H9 (cell line): ENCODE results near the gene MCAM. TPM values are rescaled to one million over a fixed set of nuclear protein-coding genes. Genes with fewer than 3 reads are reported as not detected.

Source experiments
- DNase-seq: peaks from one replicate; pipeline ENCODE4 v3.0.0-alpha.2; 2017
- H2AFZ ChIP-seq: one replicate; pipeline ENCODE4 v1.6.1; 2013; ENCODE audit warnings: mild to moderate bottlenecking, low read length, control low read depth, moderate library complexity
- H2AK5ac ChIP-seq: 2 replicates; pipeline ENCODE4 v1.6.1; 2013; ENCODE audit warnings: low read length, control low read depth, mixed read lengths; ENCODE audit not compliant: insufficient read length
- H2BK120ac ChIP-seq: one replicate; pipeline ENCODE4 v1.6.1; 2013; ENCODE audit warnings: low read depth, mild to moderate bottlenecking, low read length, control low read depth, inconsistent platforms; ENCODE audit not compliant: poor library complexity, severe bottlenecking
- H2BK12ac ChIP-seq: 2 replicates; pipeline ENCODE4 v1.6.1; 2013; ENCODE audit warnings: low read length, control low read depth, mixed read lengths, low read depth; ENCODE audit not compliant: insufficient read length
- H2BK15ac ChIP-seq: 2 replicates; pipeline ENCODE4 v1.6.1; 2013; ENCODE audit warnings: low read depth, low read length, control low read depth
- H2BK20ac ChIP-seq: one replicate; pipeline ENCODE4 v1.6.1; 2013; ENCODE audit warnings: low read depth, mild to moderate bottlenecking, low read length, control low read depth, inconsistent platforms; ENCODE audit not compliant: poor library complexity, severe bottlenecking
- H2BK5ac ChIP-seq: 2 replicates; pipeline ENCODE4 v1.6.1; 2013; ENCODE audit warnings: low read length, control low read depth, mixed read lengths; ENCODE audit not compliant: insufficient read length
- H3K14ac ChIP-seq: 2 replicates; pipeline ENCODE4 v1.6.1; 2013; ENCODE audit warnings: low read length, control low read depth; ENCODE audit not compliant: insufficient read depth
- H3K18ac ChIP-seq: 2 replicates; pipeline ENCODE4 v1.6.1; 2013; ENCODE audit warnings: low read depth, mild to moderate bottlenecking, mixed read lengths, low read length, control low read depth; ENCODE audit not compliant: insufficient read length
- H3K23ac ChIP-seq: 2 replicates; pipeline ENCODE4 v1.6.1; 2013; ENCODE audit warnings: low read length, control low read depth, mixed read lengths, low read depth; ENCODE audit not compliant: insufficient read length
- H3K23me2 ChIP-seq: 2 replicates; pipeline ENCODE4 v1.6.1; 2013; ENCODE audit warnings: low read depth, mild to moderate bottlenecking, mixed read lengths, low read length, control low read depth; ENCODE audit not compliant: insufficient read length, poor library complexity, severe bottlenecking
- H3K27ac ChIP-seq: 2 replicates; pipeline ENCODE4 v1.5.1; 2013; ENCODE audit warnings: low read length, control low read depth, mixed read lengths, low read depth; ENCODE audit not compliant: insufficient read length
- H3K27me3 ChIP-seq: 2 replicates; pipeline ENCODE4 v1.6.1; 2013; ENCODE audit warnings: low read length, control low read depth, inconsistent platforms; ENCODE audit not compliant: insufficient read depth
- H3K4ac ChIP-seq: 2 replicates; pipeline ENCODE4 v1.6.1; 2013; ENCODE audit warnings: low read depth, mild to moderate bottlenecking, control low read depth, inconsistent platforms, low read length, moderate library complexity
- H3K4me1 ChIP-seq: 2 replicates; pipeline ENCODE4 v1.6.1; 2013; ENCODE audit warnings: low read length, control low read depth, inconsistent platforms; ENCODE audit not compliant: insufficient read depth
- H3K4me2 ChIP-seq: 2 replicates; pipeline ENCODE4 v1.6.1; 2013; ENCODE audit warnings: low read length, control low read depth, mixed read lengths; ENCODE audit not compliant: insufficient read length, insufficient read depth
- H3K56ac ChIP-seq: 2 replicates; pipeline ENCODE4 v1.6.1; 2013; ENCODE audit warnings: low read depth, mild to moderate bottlenecking, mixed read lengths, low read length, control low read depth; ENCODE audit not compliant: insufficient read length
- H3K79me1 ChIP-seq: 2 replicates; pipeline ENCODE4 v1.6.1; 2013; ENCODE audit warnings: low read depth, mild to moderate bottlenecking, moderate library complexity, low read length, control low read depth, inconsistent platforms; ENCODE audit not compliant: insufficient read depth, poor library complexity, severe bottlenecking
- H3K79me2 ChIP-seq: 2 replicates; pipeline ENCODE4 v1.6.1; 2013; ENCODE audit warnings: low read length, control low read depth, inconsistent platforms; ENCODE audit not compliant: insufficient read depth
- H3K9ac ChIP-seq: 2 replicates; pipeline ENCODE4 v1.6.1; 2013; ENCODE audit warnings: low read length, control low read depth, mixed read lengths; ENCODE audit not compliant: insufficient read length; ENCODE audit errors: extremely low read depth
- H3K9me3 ChIP-seq: one replicate; pipeline ENCODE4 v1.6.1; 2013; ENCODE audit warnings: low read depth, low read length, inconsistent platforms; ENCODE audit not compliant: control insufficient read depth
- H3T11ph ChIP-seq: one replicate; pipeline ENCODE4 v1.6.1; 2013; ENCODE audit warnings: mild to moderate bottlenecking, low read length, control low read depth, inconsistent platforms
- H4K20me1 ChIP-seq: one replicate; pipeline ENCODE4 v1.6.1; 2013; ENCODE audit not compliant: control insufficient read depth, insufficient read length, insufficient read depth
- H4K5ac ChIP-seq: 2 replicates; pipeline ENCODE4 v1.6.1; 2013; ENCODE audit warnings: low read depth, mild to moderate bottlenecking, mixed read lengths, low read length, control low read depth; ENCODE audit not compliant: insufficient read length
- H4K8ac ChIP-seq: replicated peaks from 2 replicates; pipeline ENCODE4 v1.6.1; 2013; ENCODE audit warnings: low read length, control low read depth, mixed read lengths, low read depth; ENCODE audit not compliant: insufficient read length
- H4K91ac ChIP-seq: 2 replicates; pipeline ENCODE4 v1.6.1; 2013; ENCODE audit warnings: low read depth, mild to moderate bottlenecking, moderate library complexity, mixed read lengths, low read length, control low read depth; ENCODE audit not compliant: insufficient read length
- H3K27ac Mint-ChIP-seq, 3 experiments: 2 replicates in 2 of 3; 3 replicates in 1 of 3; pipeline ENCODE4 v1.8.0; 2020 to 2021; ENCODE audit warnings: mixed read lengths in 3 of 3, mild to moderate bottlenecking in 1 of 3, moderate library complexity in 1 of 3
- H3K27me3 Mint-ChIP-seq: 2 replicates; pipeline ENCODE4 v1.8.0; 2021; ENCODE audit warnings: low read depth, mild to moderate bottlenecking, moderate library complexity, mixed read lengths
- H3K36me3 Mint-ChIP-seq, 3 experiments: 2 replicates in 2 of 3; 3 replicates in 1 of 3; pipeline ENCODE4 v1.8.0; 2020 to 2021; ENCODE audit warnings: low read depth in 3 of 3, mixed read lengths in 3 of 3; ENCODE audit not compliant: insufficient read depth in 1 of 3
- H3K4me1 Mint-ChIP-seq, 2 experiments: 2 replicates each; pipeline ENCODE4 v1.8.0; 2020; ENCODE audit warnings: mixed read lengths in 2 of 2
- H3K4me3 Mint-ChIP-seq, 2 experiments: 2 replicates in 1 of 2; 3 replicates in 1 of 2; pipeline ENCODE4 v1.8.0; 2020 to 2021; ENCODE audit warnings: mild to moderate bottlenecking in 2 of 2, mixed read lengths in 2 of 2, moderate library complexity in 1 of 2
- H3K9me3 Mint-ChIP-seq, 2 experiments: 2 replicates in 1 of 2; 3 replicates in 1 of 2; pipeline ENCODE4 v1.8.0; 2020; ENCODE audit warnings: mild to moderate bottlenecking in 2 of 2, mixed read lengths in 2 of 2, moderate library complexity in 1 of 2
- CTCF ChIP-seq: fragments of 200-600 bp; sonication (generic); conservative IDR thresholded peaks from 3 replicates; pipeline ENCODE4 v1.8.0; 2021; ENCODE audit warnings: antibody characterized with exemption, mild to moderate bottlenecking
- WGBS: extraction: QIAGEN DNeasy Blood & Tissue Kit; methylation state at CpG from one replicate; pipeline ENCODE4 v1.1.7; 2013; ENCODE audit warnings: missing lambda C conversion rate, low lambda C conversion rate, mixed read lengths; ENCODE audit not compliant: insufficient read length; ENCODE audit errors: extremely low coverage; 5-methylcytosine and 5-hydroxymethylcytosine counted together
- total RNA-seq: library from RNA; stranded (reverse); gene quantifications from 2 replicates; pipeline ENCODE4 v1.2.1, GENCODE V29; 2021

The MCAM gene
- total RNA-seq, 1 experiment from 2014 or later: 21.5 TPM

- no peak overlapping the region for H2BK15ac ChIP-seq
- no peak overlapping the region; a peak in 1 of 7 replicates for H3K27ac Mint-ChIP-seq
- H3K4ac ChIP-seq: no peak overlapping the region
- H3K4me3 Mint-ChIP-seq: no peak overlapping the region
- no peaks in the 10 kb centered on the region for H3K9me3 ChIP-seq
- no peak overlapping the region for H3K4me2 ChIP-seq
- H4K20me1 ChIP-seq: no peaks in the 10 kb centered on the region
- no peak overlapping the region for H2BK20ac ChIP-seq
- no peak for TF ChIP-seq CTCF
- no peak overlapping the region for H4K91ac ChIP-seq
- H3K23ac ChIP-seq: no peak overlapping the region
- H3K56ac ChIP-seq: no peak overlapping the region
- H3K9ac ChIP-seq: no peak overlapping the region
- H2BK120ac ChIP-seq: no peak overlapping the region
- WGBS: no CpG with 5 or more reads among the region's 3 CpGs
- no peaks in the 10 kb centered on the region for H3K27me3 Mint-ChIP-seq
- H3K14ac ChIP-seq: no peak overlapping the region
- H3K79me1 ChIP-seq: peaks cover 6% of the 10 kb centered on the region
- H4K8ac ChIP-seq: no peak overlapping the region
- no peak overlapping the region for H2AK5ac ChIP-seq
- H3K18ac ChIP-seq: no peak overlapping the region
- H2BK5ac ChIP-seq: no peak overlapping the region
- H3K36me3 Mint-ChIP-seq: no peaks in the 10 kb centered on the region
- no peaks in the 10 kb centered on the region for H3K23me2 ChIP-seq
- no peak overlapping the region for H2BK12ac ChIP-seq
- H2AFZ ChIP-seq: no peak overlapping the region
- no peaks in the 10 kb centered on the region for H3K27me3 ChIP-seq
- DNase-seq: no peak
- H3K9me3 Mint-ChIP-seq: no peaks in the 10 kb centered on the region
- H3K4me1 ChIP-seq: no peaks in the 10 kb centered on the region
- peaks cover 2% of the 10 kb centered on the region; the same call in 1 of the 2 replicates for H3K79me2 ChIP-seq
- no peak overlapping the region for H3T11ph ChIP-seq
- no peak overlapping the region for H4K5ac ChIP-seq
- H3K27ac ChIP-seq: no peak overlapping the region
- peaks cover 4 to 5% of the 10 kb centered on the region in 2 experiments; a peak in 2 of 4 replicates for H3K4me1 Mint-ChIP-seq
Measured at GRCh38 chr11:119266063-119266462, 50.9 kb downstream of the MCAM start.
